ENCODE results near the gene DNAJA2. TPM values are rescaled to one million over a fixed set of nuclear protein-coding genes. Genes with fewer than 3 reads are reported as not detected.
"Not testable (repeated sequence)": the region's sequence is repeated elsewhere in the genome, so short reads cannot be mapped to it uniquely, and the experiment has no call there.

DNAJA2 gene
- total and polyA plus RNA-seq, 9 donors: 33.4 to 63.3 (median 58.4) TPM

DNA sequence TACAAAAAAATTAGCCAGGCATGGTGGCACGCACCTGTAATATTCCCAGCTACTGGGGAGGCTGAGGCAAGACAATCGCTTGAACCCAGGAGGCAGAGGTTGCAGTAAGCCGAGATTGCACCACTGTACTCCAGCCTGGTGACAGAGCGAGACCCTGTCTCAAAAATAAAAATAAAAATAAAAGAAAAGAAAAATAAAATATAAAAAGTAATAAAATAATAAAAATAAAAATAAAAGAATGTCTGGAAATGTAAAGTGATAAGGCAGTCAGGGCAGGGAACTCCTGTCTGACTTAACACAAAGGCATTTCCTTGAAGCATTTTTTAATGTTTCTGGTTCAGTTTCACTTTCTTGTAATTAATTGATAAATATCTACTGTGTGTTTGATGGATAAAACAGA, 34.7 kb upstream of the DNAJA2 start:
- no peaks in the 10 kb centered on the region for H3K27me3 ChIP-seq
- TF ChIP-seq POLR2A (IDR thresholded peaks at IDR 0.05): no peak
- no peak for TF ChIP-seq EP300 (IDR thresholded peaks at IDR 0.05)
- TF ChIP-seq, protein P1, sequence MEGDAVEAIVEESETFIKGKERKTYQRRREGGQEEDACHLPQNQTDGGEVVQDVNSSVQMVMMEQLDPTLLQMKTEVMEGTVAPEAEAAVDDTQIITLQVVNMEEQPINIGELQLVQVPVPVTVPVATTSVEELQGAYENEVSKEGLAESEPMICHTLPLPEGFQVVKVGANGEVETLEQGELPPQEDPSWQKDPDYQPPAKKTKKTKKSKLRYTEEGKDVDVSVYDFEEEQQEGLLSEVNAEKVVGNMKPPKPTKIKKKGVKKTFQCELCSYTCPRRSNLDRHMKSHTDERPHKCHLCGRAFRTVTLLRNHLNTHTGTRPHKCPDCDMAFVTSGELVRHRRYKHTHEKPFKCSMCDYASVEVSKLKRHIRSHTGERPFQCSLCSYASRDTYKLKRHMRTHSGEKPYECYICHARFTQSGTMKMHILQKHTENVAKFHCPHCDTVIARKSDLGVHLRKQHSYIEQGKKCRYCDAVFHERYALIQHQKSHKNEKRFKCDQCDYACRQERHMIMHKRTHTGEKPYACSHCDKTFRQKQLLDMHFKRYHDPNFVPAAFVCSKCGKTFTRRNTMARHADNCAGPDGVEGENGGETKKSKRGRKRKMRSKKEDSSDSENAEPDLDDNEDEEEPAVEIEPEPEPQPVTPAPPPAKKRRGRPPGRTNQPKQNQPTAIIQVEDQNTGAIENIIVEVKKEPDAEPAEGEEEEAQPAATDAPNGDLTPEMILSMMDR (IDR thresholded peaks at IDR 0.05): no peak
- no peaks in the 10 kb centered on the region for H3K36me3 ChIP-seq
- H3K4me3 ChIP-seq: no peak overlapping the region
- DNase-seq: no peak
- 87 to 93% (median 91%) methylated on average over 4 of the region's 4 CpGs for WGBS, 3 donors
- intact Hi-C loops (cut with DNase I): no loop called here
- H3K9me3 ChIP-seq: no peaks in the 10 kb centered on the region
- no peak overlapping the region for H3K27ac ChIP-seq
- no peaks in the 10 kb centered on the region for H3K4me1 ChIP-seq (ENCODE audit: insufficient read depth)

DNA sequence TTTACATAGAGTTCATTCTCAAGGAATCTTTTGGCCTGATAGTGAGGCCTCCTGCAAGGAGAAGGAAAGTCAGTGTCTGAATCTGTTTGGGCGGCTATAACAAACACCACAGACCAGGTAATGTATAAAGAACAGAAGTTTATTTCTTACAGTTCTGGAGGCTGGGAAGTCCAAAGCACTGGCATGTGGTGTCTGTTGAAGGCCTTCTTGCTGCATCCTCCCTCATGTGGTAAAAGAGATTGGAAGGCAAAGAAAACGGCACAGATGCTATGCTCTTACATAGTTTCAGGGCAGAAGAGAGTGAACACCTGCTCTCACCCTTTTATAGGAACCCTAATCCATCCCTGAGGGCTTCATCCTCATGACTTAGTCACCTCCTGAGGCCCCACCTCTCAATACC, 31.2 kb upstream of the DNAJA2 start:
- H3K9me3 ChIP-seq: no peaks in the 10 kb centered on the region
- 84 to 93% (median 88%) methylated on average over 2 of the region's 2 CpGs for WGBS, 3 donors
- H3K36me3 ChIP-seq: no peaks in the 10 kb centered on the region
- H3K4me1 ChIP-seq (ENCODE audit: insufficient read depth): no peaks in the 10 kb centered on the region
- no peaks in the 10 kb centered on the region for H3K27me3 ChIP-seq
- no peak overlapping the region for H3K4me3 ChIP-seq
- TF ChIP-seq POLR2A (IDR thresholded peaks at IDR 0.05): no peak
- TF ChIP-seq EP300 (IDR thresholded peaks at IDR 0.05): no peak
- TF ChIP-seq, protein P1 (IDR thresholded peaks at IDR 0.05): no peak
- H3K27ac ChIP-seq: no peak overlapping the region
- intact Hi-C loops (cut with DNase I): no loop called here
- no peak for DNase-seq

DNA sequence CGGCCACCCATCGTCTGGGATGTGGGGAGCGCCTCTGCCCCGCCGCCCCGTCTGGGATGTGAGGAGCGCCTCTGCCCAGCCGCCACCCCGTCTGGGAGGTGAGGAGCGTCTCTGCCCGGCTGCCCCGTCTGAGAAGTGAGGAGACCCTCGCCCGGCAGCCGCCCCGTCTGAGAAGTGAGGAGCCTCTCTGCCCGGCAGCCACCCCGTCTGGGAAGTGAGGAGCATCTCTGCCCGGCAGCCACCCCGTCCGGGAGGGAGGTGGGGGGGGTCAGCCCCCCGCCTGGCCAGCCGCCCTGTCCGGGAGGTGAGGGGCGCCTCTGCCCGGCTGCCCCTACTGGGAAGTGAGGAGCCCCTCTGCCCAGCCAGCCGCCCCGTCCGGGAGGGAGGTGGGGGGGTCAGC, 26.6 kb upstream of the DNAJA2 start:
- H3K36me3 ChIP-seq; DNase-seq; H3K9me3 ChIP-seq; H3K4me3 ChIP-seq; H3K4me1 ChIP-seq (ENCODE audit: insufficient read depth); H3K27me3 ChIP-seq; intact Hi-C loops (cut with DNase I); H3K27ac ChIP-seq: not testable (repeated sequence)
- WGBS, 3 donors: 96 to 100% (median 100%) methylated on average over 3 to 26 of the region's 29 CpGs

DNA sequence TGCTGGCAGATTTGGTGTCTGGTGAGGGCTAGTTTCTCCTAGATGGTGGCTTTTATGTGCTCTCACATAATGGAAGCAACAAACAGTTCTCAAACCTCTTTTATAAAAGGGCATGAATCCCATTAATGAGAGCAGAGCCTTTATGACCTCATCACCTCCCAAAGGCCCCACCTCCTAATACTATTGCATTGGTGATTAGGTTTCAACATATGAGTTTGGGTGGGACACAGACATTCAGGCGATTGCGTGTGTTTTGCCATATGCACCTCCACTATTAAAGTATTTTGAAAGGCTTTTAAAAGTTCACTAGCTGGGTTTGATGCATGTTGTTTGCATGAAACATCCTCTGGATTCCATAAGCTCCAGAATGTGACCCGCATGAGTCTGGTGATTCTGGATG, 24.4 kb upstream of the DNAJA2 start:
- H3K4me3 ChIP-seq: no peak overlapping the region

DNA sequence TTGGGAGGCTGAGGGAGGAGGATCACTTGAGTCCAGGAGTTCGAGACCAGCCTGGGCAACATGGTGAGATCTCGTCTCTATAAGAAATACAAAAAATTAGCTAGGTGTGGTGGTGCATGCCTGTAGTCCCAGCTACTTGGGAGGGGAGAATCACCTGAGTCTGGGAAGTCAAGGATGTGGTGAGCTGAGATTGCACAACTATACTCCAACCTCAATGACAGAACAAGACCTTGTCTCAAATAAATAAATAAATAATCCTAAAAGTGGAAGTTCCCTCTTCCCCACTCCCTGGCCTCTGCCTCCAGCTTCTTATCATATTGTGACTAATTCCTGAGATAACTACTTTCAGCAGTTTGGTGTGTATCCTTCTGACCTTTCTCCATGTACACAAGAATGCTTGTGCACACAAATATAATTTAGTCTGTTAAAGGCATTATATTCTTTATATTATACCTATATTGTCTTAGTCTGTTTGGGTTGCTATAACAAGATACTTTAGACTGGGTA, 23.5 kb upstream of the DNAJA2 start:
- H3K27ac ChIP-seq: no peak overlapping the region
- no peaks in the 10 kb centered on the region for H3K9me3 ChIP-seq
- WGBS, 3 donors: 51 to 71% (median 66%) methylated on average over 2 of the region's 2 CpGs
- TF ChIP-seq, protein P1 (IDR thresholded peaks at IDR 0.05): no peak
- TF ChIP-seq EP300 (IDR thresholded peaks at IDR 0.05) (no peak), POLR2A (IDR thresholded peaks at IDR 0.05) (no peak)
- intact Hi-C loops (cut with DNase I): no loop called here
- H3K4me1 ChIP-seq (ENCODE audit: insufficient read depth): peaks cover 1% of the 10 kb centered on the region
- H3K36me3 ChIP-seq: no peaks in the 10 kb centered on the region
- no peak overlapping the region for H3K4me3 ChIP-seq
- DNase-seq: no peak
- no peaks in the 10 kb centered on the region for H3K27me3 ChIP-seq

More for the DNA sequence above, 24.4 kb upstream of the DNAJA2 start:
- WGBS, 3 donors: 96 to 99% (median 98%) methylated on average over 3 of the region's 3 CpGs
- H3K36me3 ChIP-seq: no peaks in the 10 kb centered on the region
- H3K4me1 ChIP-seq (ENCODE audit: insufficient read depth): peaks cover 1% of the 10 kb centered on the region
- no peak for DNase-seq
- intact Hi-C loops (cut with DNase I): no loop called here
- H3K27ac ChIP-seq: no peak overlapping the region
- TF ChIP-seq, protein P1 (IDR thresholded peaks at IDR 0.05): no peak
- TF ChIP-seq EP300 (IDR thresholded peaks at IDR 0.05) (no peak), POLR2A (IDR thresholded peaks at IDR 0.05) (no peak)
- H3K9me3 ChIP-seq: no peaks in the 10 kb centered on the region
- H3K27me3 ChIP-seq: no peaks in the 10 kb centered on the region

Data from ovary (tissue), 9 donors.